ENCODE results near the gene SLC25A26.

- TF ChIP-seq REST (IDR thresholded peaks at IDR 0.05; ENCODE audit: insufficient read depth in 1 of 2, low read depth in 2 of 2, low read length in 1 of 2) (no peak), POLR2AphosphoS5 (IDR thresholded peaks at IDR 0.05; ENCODE audit: low read depth, low read length) (no peak), SIN3A (IDR thresholded peaks at IDR 0.05; ENCODE audit: borderline replicate concordance, insufficient read depth, low read depth, low read length) (no peak)
- TF ChIP-seq, protein P1, sequence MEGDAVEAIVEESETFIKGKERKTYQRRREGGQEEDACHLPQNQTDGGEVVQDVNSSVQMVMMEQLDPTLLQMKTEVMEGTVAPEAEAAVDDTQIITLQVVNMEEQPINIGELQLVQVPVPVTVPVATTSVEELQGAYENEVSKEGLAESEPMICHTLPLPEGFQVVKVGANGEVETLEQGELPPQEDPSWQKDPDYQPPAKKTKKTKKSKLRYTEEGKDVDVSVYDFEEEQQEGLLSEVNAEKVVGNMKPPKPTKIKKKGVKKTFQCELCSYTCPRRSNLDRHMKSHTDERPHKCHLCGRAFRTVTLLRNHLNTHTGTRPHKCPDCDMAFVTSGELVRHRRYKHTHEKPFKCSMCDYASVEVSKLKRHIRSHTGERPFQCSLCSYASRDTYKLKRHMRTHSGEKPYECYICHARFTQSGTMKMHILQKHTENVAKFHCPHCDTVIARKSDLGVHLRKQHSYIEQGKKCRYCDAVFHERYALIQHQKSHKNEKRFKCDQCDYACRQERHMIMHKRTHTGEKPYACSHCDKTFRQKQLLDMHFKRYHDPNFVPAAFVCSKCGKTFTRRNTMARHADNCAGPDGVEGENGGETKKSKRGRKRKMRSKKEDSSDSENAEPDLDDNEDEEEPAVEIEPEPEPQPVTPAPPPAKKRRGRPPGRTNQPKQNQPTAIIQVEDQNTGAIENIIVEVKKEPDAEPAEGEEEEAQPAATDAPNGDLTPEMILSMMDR (IDR thresholded peaks at IDR 0.05): no peak
Observed at GRCh38 chr3:66272016-66272415, 51.2 kb downstream of the SLC25A26 start.
